Measurements from ENCODE around the gene SNRNP70.
"Not testable (repeated sequence)": the region's sequence is repeated elsewhere in the genome, so short reads cannot be mapped to it uniquely, and the experiment has no call there.

Gene SNRNP70

DNA sequence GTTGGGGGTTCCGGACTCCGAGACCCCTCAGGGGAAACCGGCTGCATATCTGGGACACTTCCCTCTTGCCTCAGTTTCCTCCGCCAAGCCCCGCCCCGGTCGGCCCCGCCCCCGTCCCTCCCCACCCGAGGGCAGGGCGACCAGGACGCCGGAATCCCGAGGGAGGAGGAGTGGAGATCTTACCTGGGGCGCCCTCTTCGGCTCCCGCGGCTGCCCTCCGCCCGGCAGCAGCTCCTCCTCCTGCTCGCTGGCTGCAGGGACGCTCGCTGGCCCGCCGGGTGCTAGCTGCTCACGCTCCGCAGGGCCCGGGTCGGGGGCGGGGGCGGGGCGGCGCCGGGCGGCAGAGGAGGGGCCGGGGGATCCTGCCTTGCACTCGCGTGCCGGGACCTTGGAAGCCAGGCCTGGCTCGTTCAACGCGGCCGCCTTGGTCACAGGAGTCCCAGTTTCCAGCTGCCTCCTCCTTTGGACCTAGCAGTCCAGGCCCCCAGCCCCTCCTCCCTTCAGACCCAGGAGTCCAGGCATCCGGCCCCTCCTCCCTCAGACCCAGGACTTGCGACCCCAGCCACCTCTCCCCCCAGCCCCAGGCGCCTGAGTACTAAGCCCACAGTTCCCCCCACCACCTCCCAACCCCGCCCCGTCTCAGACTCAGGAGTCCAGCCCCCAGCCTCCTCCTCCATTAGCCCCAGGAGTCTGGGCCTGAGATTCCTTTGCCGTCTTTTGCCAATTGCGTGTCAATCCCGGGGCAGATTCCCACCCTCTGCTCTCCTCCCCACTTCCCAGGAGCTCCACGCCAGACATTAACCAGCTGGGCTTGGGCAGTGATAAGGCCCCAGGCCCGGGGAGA is 20.3 kb upstream of the SNRNP70 start, which contains the start of gene NTF4:
TSS of gene NTF4 (minus strand) at position 51 of the 844 bp plus-strand sequence. CDS start 2,821 bp downstream, outside the sequence.
- no peak for DNase-seq

- DNase-seq, result no peak
Observed at GRCh38 chr19:49065905-49066512, 19.2 kb upstream of the SNRNP70 start.

DNA sequence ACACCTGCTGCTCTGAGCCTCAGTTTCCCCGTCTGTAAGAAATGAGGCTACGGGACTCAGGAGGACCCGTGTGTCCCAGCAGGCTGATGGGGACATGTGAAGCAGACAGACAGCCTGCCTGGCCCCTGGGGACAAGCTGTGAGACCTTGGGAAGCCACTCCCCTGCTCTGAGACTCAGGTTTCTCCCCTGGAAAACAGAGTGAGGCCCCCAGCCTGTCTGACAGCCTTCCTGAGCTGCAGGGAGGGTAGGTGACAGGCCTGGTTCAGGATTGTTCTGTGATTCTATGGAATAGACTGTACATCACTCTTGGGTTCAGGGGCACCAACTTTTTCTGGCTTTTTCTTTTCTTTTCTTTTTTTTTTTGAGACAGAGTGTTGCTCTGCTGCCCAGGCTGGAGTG is 17.7 kb upstream of the SNRNP70 start:
- no peak for DNase-seq

DNA sequence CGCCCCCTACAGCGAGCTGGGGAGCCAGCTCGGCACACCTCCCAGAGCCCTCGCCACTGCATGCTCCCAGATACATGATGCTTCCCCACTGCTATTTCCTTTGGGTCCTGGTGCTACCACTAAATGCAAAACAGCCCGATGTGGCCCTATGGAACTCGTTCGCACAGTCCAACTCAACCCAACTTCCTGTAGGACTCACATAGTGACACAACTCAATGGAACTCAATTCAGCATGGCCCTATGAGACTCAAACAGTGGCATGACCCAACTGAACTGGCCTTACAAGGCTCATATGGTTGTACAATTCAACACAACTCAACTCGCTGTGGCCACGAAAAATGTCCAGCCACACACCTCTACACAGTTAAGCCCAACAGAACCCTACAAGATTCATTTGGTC is 16.2 kb upstream of the SNRNP70 start:
- no peak for DNase-seq

DNA sequence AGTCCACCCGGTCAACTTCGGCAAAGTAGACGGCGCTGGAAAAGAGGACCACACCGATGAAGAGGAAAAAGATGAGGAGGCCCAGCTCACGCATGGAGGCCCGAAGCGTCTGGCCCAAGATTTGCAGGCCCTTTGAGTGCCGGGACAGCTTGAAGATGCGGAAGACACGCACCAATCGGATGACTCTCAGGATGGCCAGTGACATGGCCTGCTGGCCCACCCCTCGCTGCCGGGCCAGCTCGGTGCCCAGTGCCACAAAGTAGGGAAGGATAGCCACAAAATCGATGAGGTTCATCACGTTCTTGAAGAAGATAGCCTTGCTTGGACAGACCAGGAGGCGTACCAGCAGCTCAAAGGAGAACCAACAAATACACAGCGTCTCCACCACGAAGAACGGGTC is 14.8 kb upstream of the SNRNP70 start:
- no peak for DNase-seq

- peak; percentile 71 for DNase-seq
Observed at GRCh38 chr19:49071860-49072547, 13.2 kb upstream of the SNRNP70 start.

- DNase-seq, result no peak
Observed at GRCh38 chr19:49073514-49074378, 11.5 kb upstream of the SNRNP70 start.

GRCh38 chr19:49074869-49075268 is 10.4 kb upstream of the SNRNP70 start:
- not testable (repeated sequence) for DNase-seq

DNA sequence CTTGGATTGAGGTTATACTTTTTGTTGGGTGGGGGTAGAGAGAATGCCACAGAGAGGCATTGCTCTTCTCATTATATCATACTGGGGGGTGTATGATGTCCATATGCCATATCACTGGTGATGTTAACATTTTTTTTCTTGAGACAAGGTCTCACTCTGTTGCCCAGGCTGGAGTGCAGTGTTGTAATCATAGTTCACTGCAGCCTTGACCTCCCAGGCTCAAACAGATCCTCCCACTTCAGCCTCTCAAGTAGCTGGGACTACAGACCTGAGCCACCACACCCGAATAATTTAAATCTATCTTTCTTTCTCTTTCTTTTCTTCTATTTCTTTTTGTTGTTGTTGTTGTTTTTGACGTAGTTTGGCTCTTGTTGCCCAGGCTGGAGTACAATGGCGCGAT is 4.9 kb upstream of the SNRNP70 start:
- no peak for DNase-seq

GRCh38 chr19:49081273-49081672 is 4.0 kb upstream of the SNRNP70 start:
- no peak for DNase-seq

- DNase-seq, result no peak
Observed at GRCh38 chr19:49084206-49085019, 838 bp upstream of the SNRNP70 start.

DNA sequence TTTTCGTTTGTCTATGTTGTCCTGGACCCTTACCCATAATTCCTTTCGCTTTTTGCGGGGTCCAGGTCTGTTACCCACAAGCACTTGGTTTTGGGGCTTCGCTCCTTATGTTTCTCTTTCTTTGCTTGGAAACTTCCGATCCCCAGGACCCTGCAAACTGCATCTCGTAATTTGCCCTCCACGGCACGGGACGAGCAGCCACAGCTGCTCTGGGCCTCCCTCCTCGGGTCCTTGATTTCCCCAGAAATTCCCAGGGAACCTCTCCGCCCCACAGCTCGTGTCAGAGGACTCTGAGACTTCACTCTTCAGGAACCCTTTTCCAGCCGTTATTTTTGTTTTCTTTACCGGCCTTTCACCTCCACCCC is 599 bp downstream of the SNRNP70 start:
- no peak for DNase-seq

DNA sequence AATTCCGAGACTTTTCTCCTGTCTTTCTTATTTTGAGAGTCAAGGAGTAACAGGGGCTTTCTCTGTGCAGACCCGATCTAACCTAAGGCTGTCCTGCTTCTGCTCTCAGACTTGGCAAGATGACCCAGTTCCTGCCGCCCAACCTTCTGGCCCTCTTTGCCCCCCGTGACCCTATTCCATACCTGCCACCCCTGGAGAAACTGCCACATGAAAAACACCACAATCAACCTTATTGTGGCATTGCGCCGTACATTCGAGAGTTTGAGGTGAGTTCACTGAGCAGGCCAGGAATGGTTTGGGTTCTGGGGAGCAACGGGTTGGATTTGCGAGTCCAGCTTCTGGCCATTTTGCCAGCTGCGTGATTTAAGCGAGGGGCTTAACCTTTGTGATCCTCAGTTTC is 1.0 kb downstream of the SNRNP70 start:
- no peak for DNase-seq

GRCh38 chr19:49091391-49092038 is 6.3 kb downstream of the SNRNP70 start:
- DNase-seq, result no peak

DNA sequence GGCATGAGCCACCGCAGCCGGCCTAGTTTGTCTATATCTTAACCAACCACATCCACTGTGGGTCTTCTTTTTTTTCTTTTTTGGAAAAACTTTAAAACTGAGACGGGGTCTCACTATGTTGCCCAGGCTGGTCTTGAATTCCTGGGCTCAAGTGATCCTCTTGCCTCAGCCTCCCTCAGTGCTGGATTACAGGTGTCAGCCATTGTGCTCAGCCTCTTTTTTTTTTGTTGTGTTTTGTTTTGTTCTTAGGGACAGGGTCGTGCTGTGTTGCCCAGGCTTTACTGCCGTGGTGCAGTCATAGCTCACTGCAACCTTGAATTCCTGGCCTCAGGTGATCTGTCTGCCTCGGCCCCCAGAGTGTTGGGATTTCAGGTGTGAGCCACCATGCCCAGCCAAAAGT is 7.4 kb downstream of the SNRNP70 start:
- no peak for DNase-seq

GRCh38 chr19:49094505-49095482 is 9.5 kb downstream of the SNRNP70 start:
- no peak for DNase-seq

- DNase-seq, result peak; percentile 90
Observed at GRCh38 chr19:49097453-49098288, 12.4 kb downstream of the SNRNP70 start.

DNA sequence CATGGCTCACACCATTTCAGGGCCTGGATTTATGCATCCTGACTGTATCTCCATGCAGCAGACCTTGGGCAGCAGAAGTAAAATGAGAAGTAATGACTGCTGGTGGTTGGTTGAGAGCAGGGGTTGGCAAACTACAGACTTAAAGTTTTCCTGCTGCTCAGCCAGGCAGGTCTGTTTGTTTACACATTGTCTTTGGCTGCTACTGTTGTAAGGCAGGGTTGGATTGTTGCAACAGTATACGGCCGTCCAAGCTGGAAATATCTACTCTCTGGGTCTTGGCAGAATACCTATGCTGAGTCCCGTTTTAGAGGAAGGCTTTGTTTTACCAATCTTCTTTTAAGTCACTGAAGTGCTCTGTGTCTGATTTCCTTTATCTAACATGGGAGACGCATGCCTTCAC is 13.5 kb downstream of the SNRNP70 start:
- no peak for DNase-seq

DNA sequence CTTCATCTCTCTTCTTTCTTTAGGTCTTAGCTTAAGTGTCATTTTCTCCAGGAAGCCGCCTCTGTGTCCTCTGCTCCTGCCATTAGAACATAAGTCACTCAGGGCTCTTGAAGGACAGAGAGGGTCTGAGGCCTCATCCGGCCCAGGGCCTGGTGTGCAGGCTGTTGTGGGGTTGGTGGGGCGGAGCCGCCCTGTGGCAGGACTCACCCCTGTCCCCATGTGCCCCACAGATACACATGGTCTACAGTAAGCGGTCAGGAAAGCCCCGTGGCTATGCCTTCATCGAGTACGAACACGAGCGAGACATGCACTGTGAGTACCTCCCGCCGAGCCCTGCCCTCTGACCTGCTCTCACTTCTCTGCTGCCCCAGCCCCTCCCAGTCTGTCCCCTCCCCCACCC is 15.9 kb downstream of the SNRNP70 start:
- no peak for DNase-seq
